ENCODE data around the gene GPRIN1.

DNA sequence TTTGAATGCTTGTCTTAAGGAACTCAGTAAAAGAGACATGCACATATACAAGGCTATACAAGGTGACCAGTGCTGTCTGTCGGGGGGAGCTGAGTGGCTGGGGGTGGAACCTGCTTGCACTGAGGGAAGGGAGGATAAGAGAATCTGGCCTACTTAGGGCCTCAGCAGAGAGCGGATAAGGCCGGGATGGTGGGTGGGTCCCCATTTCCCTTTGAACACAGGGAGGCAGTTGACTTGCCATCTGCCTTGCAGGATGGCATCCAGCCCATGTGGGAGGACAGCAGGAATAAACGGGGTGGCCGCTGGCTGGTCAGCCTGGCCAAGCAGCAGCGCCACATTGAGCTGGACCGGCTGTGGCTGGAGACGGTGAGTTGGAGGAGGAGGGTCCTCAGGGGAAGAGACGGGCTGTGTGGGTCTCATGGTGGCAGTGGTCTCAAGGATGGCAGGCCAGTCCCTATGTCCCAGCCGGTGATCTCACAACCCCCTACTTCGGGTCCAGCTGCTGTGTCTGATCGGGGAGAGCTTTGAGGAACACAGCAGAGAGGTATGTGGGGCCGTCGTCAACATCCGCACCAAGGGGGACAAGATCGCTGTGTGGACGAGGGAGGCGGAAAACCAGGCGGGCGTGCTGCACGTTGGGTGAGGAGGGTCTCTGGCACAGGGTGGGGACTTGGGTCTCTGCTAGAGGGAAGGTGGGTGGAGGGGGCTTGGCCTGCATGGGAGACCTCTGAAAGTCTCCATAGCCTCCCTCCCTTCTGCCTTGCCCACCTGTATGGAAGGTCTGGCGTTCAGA is 35.1 kb upstream of the GPRIN1 start:
- no peak for TF ChIP-seq ZNF121 (CRISPR knock-in tag; IDR thresholded peaks at IDR 0.05)
- TF ChIP-seq, protein P1, sequence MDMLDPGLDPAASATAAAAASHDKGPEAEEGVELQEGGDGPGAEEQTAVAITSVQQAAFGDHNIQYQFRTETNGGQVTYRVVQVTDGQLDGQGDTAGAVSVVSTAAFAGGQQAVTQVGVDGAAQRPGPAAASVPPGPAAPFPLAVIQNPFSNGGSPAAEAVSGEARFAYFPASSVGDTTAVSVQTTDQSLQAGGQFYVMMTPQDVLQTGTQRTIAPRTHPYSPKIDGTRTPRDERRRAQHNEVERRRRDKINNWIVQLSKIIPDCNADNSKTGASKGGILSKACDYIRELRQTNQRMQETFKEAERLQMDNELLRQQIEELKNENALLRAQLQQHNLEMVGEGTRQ (CRISPR knock-in tag; IDR thresholded peaks at IDR 0.05) = no peak
- TF ChIP-seq, protein P2, sequence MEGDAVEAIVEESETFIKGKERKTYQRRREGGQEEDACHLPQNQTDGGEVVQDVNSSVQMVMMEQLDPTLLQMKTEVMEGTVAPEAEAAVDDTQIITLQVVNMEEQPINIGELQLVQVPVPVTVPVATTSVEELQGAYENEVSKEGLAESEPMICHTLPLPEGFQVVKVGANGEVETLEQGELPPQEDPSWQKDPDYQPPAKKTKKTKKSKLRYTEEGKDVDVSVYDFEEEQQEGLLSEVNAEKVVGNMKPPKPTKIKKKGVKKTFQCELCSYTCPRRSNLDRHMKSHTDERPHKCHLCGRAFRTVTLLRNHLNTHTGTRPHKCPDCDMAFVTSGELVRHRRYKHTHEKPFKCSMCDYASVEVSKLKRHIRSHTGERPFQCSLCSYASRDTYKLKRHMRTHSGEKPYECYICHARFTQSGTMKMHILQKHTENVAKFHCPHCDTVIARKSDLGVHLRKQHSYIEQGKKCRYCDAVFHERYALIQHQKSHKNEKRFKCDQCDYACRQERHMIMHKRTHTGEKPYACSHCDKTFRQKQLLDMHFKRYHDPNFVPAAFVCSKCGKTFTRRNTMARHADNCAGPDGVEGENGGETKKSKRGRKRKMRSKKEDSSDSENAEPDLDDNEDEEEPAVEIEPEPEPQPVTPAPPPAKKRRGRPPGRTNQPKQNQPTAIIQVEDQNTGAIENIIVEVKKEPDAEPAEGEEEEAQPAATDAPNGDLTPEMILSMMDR (IDR thresholded peaks at IDR 0.05) = no peak
- TF ChIP-seq, protein P3, sequence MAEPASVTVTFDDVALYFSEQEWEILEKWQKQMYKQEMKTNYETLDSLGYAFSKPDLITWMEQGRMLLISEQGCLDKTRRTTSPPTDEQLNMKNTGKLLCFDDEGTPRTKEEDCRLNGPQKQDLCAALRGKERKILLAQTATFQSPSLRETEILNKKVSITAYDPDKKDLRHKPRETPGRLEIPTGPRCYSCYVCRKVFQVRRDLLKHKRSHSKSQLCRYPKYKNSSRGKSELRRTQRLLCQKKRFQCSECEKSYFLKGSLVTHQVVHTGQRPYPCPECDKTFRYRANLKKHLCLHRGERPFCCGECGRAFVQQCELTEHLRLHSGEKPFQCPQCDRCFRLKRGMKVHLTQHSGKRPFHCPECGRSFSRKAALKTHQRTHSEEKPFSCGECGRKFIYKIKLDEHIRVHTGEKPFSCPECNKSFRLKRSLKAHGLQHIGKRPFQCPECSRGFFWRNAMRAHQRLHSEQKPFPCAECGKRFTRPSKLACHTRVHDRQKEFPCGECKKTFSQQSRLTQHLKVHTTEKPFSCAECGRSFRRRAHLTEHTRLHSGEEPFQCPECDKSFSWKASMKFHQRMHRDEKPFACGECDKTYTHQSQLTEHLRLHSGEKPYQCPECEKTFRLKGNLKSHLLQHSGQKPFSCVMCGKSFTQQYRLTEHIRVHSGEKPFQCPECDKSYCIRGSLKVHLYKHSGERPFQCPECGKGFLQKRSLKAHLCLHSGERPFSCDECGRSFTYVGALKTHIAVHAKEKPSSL (CRISPR knock-in tag; conservative IDR thresholded peaks at IDR 0.05) = no peak
- no peak for TF ChIP-seq NFE2L1 (CRISPR knock-in tag; IDR thresholded peaks at IDR 0.05)
- TF ChIP-seq, protein P4, sequence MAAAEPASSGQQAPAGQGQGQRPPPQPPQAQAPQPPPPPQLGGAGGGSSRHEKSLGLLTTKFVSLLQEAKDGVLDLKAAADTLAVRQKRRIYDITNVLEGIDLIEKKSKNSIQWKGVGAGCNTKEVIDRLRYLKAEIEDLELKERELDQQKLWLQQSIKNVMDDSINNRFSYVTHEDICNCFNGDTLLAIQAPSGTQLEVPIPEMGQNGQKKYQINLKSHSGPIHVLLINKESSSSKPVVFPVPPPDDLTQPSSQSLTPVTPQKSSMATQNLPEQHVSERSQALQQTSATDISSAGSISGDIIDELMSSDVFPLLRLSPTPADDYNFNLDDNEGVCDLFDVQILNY (CRISPR knock-in tag; IDR thresholded peaks at IDR 0.05) = no peak
- TF ChIP-seq, protein P5, sequence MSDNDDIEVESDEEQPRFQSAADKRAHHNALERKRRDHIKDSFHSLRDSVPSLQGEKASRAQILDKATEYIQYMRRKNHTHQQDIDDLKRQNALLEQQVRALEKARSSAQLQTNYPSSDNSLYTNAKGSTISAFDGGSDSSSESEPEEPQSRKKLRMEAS (CRISPR knock-in tag; IDR thresholded peaks at IDR 0.05) = no peak

All from WTC11 (cell line).